GM12801 (cell line): ENCODE measurements around the gene NAALAD2.

Experiments
- CTCF ChIP-seq: IDR thresholded peaks from one replicate; pipeline ENCODE4 v1.5.1; 2011; ENCODE audit warnings: control low read depth; ENCODE audit not compliant: insufficient read length; ENCODE audit errors: extremely low read depth

The NAALAD2 gene

GRCh38 chr11:90179923-90180322 is 45.5 kb downstream of the NAALAD2 start:
- TF ChIP-seq CTCF = no peak

- TF ChIP-seq CTCF = no peak
These were observed 53.4 kb downstream of the NAALAD2 start for GRCh38 chr11:90187839-90188238.

GRCh38 chr11:90189011-90189410 is 54.5 kb downstream of the NAALAD2 start:
- TF ChIP-seq CTCF = no peak

- no peak for TF ChIP-seq CTCF
These were observed 58.6 kb downstream of the NAALAD2 start for GRCh38 chr11:90192869-90193582.

- TF ChIP-seq CTCF = no peak
These were observed 62.9 kb downstream of the NAALAD2 start for GRCh38 chr11:90197377-90197776.

GRCh38 chr11:90202342-90202741 is 67.9 kb downstream of the NAALAD2 start:
- no peak for TF ChIP-seq CTCF

GRCh38 chr11:90204407-90204806 is 69.9 kb downstream of the NAALAD2 start:
- no peak for TF ChIP-seq CTCF
